SIG-M5 treated with dmso at 0.1 percent for 504 hours (cell line): Measurements from ENCODE around the gene TMEM255B.

Experiments
- DNase-seq: peaks from one replicate; lab custom pipeline; 2025; ENCODE audit not compliant: unreplicated experiment; lab: John Stamatoyannopoulos, UW

Gene TMEM255B

GRCh38 chr13:113856716-113857065, 97.7 kb downstream of the TMEM255B start:
- DNase-seq = no peak

- no peak for DNase-seq
Observed at GRCh38 chr13:113857531-113858195, 98.6 kb downstream of the TMEM255B start.

DNA sequence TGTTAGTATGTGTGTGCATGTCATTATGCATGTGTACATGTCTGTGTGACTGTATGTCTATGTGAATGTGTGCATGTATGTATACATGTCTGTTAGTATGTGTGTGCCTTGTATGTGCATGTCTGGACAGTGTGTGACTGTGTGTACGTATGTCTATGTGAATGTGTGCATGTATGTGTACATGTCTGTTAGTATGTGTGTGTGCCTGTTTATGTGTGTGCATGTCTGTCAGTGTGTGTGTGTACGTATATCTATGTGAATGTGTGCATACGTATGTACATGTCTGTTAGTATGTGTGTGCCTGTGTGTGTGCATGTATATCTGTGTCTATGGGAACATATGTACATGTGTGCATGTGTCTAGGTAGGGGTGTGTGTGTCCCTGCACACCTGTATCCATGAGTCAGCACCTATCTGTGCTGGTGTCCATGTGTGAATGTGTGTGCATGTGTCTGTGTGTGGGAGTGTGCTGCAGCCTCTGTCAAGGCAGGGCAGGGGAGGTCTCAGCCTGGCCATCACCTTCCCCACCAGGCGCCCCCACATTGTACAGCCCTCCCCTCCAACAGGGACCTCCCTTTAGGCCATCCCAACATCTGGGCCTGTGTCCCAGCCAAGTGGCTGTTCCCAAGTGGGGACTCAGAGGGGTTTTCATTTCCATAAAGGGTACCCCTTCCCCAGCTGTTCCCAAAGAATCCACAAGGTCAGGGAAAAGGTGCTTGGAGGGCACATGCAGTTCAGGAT, 100.5 kb downstream of the TMEM255B start:
- DNase-seq = no peak

DNA sequence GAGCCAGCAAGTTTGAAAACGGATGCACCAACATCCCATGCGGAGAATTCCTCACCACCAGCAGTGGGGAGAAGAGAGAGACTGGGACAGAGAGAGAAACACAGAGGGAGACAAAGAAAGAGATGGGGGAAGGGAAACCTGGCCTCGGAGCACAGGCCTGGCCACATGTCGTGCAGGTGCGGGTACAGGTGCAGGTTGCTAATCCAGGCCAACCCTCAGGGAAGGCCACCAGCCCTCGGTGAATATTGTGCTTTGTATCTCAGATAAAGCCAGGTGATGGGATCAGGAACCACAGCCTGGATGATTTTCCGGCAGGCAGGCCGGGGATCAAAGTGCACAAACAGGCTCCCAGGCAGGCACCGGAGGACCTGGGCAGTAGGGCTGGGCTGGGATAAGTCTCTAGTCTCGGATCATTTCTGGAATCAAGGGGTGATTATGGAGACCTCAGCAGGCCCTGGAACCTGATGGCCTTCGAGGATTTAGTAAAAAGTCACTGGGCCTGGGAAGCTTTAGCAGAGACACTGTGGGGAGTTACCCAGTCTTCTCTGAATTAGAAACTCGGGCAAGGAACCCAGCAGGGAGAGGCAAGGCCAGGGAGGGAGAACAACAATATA, 101.1 kb downstream of the TMEM255B start:
- DNase-seq = no peak

DNA sequence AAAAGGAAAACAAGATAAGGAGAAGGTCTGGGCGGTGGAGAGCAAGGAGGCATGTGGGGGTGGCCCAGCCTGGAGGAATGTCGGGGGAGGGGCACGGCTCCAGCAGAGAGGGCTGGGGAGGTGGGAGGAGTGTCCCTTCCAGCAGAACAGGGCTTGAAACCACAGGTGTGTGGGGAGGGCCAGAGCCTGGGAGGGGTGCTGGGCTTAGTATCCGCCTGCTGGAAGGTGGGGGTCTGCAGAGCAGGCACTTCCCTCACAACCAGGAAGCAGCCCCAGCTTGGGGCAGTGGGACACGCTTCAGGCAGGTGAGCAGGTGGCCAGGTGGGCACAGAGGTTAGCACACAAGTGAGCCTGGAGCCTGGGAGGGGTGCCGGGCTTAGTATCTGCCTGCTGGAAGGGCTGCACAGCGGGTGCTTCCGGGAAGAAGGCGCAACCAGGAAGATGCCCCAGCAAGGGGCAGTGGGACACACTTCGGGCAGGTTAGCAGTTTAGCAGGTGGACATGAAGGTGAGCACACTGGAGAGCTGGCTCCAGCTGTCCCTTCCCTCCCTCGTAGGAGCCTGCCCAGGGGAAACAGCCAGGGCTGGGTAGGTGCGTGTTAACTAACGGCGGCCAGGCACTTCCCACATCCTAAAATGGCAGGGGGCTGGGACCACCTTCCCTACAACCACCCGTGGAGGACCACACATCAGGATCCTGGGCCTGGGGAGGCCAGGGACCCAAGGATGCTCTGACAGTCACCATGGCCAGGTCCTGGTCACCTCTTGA, 101.8 kb downstream of the TMEM255B start:
- DNase-seq = no peak

DNA sequence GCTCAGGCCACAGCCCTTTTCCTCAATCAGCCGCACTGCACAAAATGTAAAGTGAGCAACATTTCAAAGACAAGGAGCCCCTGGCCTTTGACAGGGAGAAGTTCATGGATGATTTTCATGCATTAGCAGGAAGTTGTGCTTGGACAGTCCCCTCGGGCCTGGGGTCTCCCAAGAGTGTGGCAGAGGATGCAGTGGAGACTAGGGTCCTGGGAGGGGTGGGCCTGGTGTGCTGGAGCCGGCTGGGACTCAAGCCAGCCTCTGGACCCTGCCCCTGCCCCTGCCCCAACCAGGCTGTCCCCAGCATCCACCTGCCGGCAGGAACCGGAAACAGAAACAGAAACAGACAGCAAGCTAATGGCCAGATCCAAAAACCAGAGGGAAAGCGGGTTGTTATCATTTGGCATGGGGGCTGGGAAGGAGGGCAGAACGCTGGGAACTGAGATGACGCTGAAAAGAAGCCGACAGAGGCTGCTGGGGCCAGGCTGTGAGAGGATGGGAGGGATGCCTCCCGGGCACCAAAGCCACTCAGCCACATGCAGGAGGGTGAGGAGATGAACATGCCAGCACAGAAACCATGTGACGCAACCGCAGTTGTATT, 102.5 kb downstream of the TMEM255B start:
- no peak for DNase-seq

GRCh38 chr13:113862191-113862930, 103.3 kb downstream of the TMEM255B start:
- no peak for DNase-seq

GRCh38 chr13:113862931-113863523, 104.0 kb downstream of the TMEM255B start:
- DNase-seq = peak; percentile 63

- DNase-seq = no peak
Observed at GRCh38 chr13:113863524-113864272, 104.7 kb downstream of the TMEM255B start, which contains the start of gene GAS6. Gene GAS6 (minus strand): TSS chr13:113864076. CDS start chr13:113863920, 156 bp downstream.

- no peak for DNase-seq
Observed at GRCh38 chr13:113864273-113864890, 105.4 kb downstream of the TMEM255B start.

GRCh38 chr13:113865427-113865826, 106.4 kb downstream of the TMEM255B start:
- DNase-seq = no peak
